ENCODE results near the gene RAB1A.

- no peak for TF ChIP-seq CTCF (IDR thresholded peaks at IDR 0.05 in 4 of 5, conservative IDR thresholded peaks at IDR 0.05 in 1 of 5)
- TF ChIP-seq POLR2A (IDR thresholded peaks at IDR 0.05), result no peak
These were observed 17.3 kb downstream of the RAB1A start for GRCh38 chr2:65112633-65113032.
